Measurements from ENCODE around the gene CYP19A1.
"Not testable (repeated sequence)": the region's sequence is repeated elsewhere in the genome, so short reads cannot be mapped to it uniquely, and the experiment has no call there.

CYP19A1 gene

DNA sequence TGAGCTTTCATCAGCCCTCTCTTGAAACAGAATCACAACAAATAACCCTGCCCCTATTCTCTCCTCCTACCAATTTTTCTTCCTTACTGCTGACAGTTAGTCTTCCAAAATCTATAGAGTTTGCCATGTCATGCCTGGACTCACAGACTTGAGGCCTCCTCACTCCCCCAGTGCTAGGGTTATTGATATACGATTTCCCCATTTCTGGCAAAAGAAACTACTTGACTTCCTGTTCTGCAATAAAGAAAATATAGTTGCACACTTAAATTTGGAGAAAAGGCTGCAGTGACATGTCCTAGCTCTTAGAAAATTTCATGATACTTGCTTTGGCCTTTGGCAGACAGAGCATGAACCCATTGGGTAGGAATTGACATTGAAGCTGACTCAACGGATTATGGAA, 75.9 kb downstream of the CYP19A1 start:
- no peak for DNase-seq (ENCODE audit: low read depth in 2 of 2)

DNA sequence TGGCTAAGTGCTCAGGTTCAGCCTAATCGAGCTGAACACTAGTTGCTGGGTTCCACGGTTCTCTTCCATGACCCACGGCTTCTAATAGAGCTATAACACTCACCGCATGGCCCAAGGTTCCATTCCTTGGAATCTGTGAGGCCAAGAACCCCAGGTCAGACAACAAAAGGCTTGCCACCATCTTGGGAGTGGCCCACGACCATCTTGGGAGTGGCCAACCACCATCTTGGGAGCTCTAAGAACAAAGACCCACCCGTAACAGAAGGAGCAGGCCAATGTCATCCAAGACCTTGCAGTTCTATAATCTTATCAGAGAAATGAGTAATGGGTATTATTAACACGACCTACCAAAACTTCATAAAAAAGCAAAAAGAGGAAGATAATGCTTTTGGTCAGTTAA, 77.3 kb downstream of the CYP19A1 start:
- DNase-seq (ENCODE audit: low read depth in 2 of 2) = not testable (repeated sequence)

DNA sequence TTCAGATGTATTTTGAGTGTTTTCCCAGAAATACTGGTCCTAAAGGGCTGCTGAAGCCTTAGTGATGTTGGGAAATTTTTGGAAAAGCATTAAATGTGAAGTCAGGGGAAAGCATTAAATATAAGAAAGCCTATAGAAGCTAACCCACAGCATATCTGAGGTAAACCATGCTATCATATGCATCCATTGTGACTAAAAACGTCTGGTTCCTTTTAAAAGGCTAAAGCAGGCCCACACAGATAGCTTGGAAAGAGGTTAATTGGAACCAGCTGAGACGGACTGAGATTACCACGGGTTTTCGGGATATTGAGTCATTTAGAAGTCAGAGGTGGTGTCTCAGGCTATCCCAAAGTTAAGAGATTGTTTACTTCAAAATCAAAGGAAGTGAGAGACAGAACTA, 78.2 kb downstream of the CYP19A1 start:
- DNase-seq (ENCODE audit: low read depth in 2 of 2) = no peak

DNA sequence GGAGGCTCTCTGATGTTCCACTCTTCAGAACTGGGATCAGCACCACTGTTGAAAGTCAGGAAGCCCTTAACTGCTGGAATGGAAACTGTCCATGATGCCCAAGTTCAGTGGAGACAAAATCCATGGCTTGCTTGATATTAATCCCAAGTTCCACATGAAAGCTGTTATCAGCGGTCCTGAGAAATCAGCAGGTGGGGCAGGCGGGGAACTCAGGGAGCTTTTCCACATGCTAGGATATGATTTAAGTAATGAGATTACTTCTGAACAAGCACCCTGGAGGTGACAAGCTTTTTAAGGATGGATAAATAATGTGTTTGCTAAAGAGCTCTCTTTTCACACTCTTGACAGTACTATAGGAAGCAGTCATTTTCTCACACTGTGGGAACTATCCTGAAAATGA, 82.9 kb downstream of the CYP19A1 start:
- no peak for DNase-seq (ENCODE audit: low read depth in 2 of 2)

DNA sequence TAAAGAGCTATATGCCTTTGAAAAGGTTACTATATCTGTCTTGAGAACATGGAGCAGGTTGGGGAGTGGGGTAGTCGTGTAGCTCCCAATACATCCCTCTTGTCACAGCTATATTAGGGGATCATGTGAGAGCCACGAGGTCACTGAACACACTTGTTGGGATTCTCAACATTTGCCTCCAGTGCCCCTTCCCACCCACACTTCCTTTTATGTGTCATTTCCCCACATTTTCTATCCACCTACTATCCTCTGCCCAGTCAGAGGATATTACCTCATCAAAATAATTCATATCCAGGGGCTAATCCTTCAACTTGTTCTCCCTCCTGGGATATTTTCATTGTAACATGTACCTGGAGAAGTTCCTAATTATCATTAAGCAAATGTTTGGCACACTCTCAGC, 85.0 kb downstream of the CYP19A1 start:
- no peak for DNase-seq (ENCODE audit: low read depth in 2 of 2)

DNA sequence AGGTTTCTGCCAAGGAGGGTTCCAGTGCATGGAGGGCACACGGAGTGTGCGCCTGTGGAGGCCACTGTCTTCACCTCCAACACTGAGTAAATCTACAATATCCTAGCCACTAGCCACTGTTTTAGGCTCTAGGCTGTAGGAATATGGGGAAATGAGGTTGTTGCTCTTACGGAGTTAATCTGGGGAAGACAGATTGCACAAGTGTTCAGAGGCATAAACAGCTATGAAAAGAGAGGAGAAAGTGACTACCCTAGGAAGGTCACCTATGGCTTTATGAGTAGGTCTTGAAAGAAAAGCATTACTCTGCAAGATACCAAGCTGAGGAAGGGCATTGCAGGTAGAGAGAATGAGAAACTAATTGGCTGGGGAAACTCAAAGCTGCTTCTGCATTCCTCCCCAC, 85.7 kb downstream of the CYP19A1 start:
- DNase-seq (ENCODE audit: low read depth in 2 of 2) = no peak

DNA sequence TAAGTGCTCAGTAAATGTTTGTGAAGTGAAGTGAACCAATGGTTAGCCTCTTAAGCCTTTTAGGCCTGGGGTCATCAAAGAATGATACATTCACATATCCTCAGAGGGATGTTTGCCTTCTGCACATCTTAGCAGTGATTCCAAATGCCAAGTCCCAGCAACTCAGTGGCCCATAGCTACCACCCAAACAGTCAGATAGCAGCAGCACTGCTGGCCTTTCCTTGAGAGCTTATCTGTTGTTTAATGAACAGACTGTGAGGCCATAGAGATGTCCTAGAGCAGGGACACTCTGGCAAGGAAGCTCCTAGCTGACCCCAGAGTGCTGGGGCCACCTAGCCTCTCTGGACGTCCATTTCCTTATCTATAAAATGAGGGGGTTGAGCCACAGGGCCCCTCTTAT, 86.8 kb downstream of the CYP19A1 start:
- DNase-seq (ENCODE audit: low read depth in 2 of 2) = no peak

DNA sequence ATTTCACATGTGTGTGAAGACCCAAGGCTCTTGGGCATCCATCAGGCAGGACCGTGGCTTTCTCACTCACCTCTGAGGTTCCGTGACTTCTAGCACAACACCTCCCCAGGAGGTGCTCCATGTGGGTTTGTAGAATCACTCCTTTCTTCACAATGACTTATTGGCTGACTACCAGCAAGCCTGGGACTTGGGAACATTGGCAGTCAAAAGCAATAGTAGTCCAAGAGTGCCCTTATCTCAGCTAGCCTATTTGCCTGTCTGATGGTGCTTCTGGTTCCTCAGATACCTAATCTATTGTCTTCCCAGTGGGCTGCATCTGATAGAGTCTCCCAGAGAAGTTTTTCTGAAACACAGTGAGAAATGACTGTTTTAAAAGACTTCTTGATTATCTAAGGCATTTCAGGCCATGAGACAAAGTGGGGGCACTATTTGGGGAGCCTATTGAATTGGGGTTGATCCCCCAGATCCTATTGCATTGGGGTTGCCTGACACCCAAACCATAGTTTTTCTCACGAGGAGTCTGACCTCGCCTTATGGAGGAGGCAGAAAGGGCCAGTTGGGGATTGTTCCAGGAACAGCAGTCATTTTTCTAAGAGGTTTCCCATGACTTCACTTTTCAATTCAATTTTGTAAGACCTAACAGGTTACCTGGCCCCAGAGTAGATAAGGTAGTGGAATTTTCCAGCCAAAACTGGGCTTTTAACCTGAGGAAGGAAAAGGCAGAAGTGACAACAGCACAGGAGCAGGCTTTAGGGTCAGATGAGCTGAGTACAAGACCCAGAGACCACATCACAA, 88.0 kb downstream of the CYP19A1 start:
- DNase-seq (ENCODE audit: low read depth in 2 of 2) = no peak

DNA sequence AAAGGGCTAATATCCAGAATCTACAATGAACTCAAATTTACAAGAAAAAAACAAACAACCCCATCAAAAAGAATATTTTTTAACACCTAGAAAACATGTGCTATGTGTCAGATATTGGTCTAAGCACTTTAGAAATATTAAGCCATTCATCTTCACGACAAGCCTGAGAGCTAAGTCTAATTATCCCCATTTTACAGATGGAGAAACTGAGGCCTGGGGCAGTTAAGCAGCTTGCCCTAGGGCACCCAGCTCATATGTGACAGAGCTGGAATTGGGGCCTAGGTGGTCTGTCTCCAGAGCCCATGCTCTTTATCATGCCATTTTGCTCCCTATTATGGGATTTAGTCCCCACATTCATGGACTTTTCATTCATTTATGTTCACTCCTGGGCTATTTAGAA, 92.8 kb downstream of the CYP19A1 start:
- DNase-seq (ENCODE audit: low read depth in 2 of 2) = no peak

DNA sequence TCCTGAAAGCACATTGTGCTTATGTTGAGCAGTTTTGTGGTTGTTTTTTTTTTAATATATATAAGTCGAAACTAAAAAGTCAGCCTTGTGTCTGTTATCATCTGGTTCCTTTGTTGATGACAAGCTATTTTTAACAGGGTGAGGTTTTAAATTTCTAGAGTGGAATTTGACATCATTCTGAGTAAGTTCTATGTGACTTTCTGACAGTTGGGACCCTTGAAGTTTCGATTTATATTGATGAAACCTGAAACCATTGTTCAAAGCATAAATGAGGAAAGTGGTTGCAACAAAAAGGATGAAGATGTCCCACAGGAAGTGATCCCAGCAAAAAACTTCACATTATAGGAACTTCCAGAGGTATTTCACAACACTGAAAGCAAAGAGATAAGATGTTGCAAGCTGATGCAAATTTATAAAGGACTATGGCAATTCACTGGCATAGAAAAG, 94.0 kb downstream of the CYP19A1 start:
- no peak for DNase-seq (ENCODE audit: low read depth in 2 of 2)

DNA sequence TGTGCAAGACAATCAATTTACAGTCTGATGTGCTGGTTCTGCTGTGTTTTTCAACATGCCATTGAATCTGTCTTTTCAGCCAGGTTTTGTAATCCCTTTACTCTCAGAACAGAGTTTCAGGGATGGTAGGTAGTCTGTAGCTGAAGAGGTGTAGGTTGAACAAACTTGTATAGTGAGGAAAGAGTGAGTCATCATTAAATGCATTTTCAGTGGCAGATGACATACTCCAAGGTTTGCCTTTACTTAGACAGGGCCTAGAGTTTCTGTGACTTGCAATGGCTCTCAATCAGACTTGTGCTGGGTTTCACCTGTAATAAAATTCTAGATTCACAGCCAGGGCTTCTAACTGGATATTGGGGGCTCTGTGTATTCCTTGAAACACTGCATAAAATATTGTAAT, 94.6 kb downstream of the CYP19A1 start:
- DNase-seq (ENCODE audit: low read depth in 2 of 2) = no peak

DNA sequence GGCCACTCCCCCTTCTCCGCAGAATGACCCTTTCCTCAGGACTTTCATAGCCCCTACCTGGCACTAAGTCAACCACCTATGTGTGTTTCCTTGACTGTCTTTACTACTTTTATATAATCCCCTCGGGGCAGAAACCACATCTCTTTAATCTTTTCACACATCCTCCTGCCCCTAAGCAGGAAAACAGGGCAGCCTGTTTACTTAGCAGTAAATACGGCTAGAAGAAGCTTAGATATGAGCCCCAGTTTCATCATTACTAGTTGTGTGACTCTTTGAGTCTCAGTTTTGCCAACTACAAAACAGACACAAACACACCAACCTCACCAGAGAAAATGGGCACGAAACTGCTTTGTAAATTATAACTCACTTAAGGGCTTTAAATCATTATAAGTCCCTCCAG, 98.3 kb downstream of the CYP19A1 start:
- DNase-seq (ENCODE audit: low read depth in 2 of 2) = no peak

DNA sequence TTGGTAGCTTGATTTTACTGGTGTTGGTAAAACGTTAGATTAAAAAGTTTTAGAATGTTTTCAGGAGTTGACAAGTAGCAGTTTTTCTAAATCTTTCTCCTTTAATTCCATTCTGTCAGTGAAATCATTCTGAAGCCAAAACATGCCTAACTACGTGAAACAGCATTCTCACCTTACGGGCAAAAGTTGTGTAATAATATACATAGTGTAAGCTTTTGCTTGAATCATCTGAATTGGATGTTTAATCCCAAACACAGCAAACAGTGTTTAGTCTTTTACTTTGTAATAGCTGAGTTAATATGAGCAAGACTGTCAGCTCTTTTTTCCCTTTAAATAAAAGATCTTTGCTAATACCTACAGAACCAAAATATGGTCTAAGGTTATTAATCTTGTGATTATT, 100.6 kb downstream of the CYP19A1 start:
- no peak for DNase-seq (ENCODE audit: low read depth in 2 of 2)

DNA sequence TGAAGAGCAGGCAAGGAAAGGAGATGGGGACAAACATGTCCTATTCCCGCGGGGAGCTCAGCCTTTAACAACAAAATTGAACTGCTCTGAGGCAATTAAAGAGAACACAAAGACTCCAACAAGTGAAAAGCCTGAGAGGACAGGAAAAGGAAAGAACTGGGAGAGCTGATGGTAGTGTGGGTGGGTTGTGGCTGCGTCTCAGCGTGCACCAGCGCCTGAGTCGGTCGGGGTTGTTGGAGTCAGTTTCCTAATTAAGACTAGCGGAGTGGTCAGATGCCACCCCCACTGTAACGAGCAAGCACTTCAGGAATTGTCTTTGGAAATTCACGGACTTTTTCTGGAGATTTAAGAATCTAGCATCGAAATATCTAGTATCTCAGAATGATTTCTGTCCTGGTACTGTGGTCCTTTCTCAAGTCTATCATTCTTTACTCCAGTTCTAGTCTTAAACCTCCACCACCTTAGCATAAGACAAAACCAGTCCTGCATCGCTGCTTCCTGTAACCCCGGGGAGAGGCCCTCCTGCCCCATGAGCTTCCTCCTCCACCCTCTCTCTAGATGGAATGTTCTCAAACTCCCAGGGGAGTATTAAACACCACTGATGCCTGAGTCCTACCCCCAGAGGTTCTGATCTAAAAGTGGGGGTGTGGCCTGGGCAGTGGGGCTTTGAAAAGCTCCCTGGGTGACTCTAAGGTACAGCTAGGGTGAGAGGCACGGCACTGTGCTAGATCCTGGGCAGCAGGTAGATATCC, 104.0 kb downstream of the CYP19A1 start:
- DNase-seq (ENCODE audit: low read depth in 2 of 2) = no peak

DNA sequence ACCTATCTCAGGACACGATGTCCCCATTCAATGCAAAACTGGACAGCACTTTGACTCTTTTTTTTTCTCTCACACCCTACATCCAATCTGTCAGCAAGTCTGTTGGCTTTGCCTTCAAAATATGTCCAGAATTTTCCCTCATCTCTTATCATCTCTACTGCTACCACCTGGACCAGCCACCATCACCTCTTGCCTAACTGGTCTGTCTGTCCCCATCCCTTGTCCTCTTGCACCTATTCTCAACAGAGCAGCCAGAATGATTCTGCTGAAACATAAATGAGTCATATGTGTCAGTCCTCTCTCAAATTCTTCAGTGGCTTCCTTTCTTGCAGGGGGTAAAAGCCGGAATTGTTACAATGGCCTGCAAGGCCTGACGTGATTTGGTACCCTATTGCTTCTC, 105.8 kb downstream of the CYP19A1 start:
- DNase-seq (ENCODE audit: low read depth in 2 of 2) = no peak

DNA sequence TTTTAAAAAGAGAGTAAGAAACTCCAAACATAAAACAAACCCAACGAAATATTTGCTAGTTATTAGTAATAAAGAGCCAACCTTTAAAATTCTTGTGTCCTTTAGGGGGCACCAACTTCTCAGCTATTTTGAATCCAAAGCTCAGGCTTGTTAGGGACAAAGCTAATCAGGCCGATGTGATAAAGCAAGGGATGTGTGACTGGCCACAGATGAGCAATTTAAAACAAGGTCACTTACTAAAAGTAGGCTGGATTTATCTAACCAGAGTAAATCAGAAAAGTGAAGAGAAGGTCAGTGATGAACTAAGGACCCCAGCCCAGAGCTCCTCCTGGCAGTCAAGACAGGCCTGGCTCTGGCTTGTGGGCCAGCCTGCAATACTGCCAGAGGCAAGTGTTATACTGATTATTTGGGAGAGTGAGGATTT, 108.5 kb downstream of the CYP19A1 start:
- no peak for DNase-seq (ENCODE audit: low read depth in 2 of 2)

DNA sequence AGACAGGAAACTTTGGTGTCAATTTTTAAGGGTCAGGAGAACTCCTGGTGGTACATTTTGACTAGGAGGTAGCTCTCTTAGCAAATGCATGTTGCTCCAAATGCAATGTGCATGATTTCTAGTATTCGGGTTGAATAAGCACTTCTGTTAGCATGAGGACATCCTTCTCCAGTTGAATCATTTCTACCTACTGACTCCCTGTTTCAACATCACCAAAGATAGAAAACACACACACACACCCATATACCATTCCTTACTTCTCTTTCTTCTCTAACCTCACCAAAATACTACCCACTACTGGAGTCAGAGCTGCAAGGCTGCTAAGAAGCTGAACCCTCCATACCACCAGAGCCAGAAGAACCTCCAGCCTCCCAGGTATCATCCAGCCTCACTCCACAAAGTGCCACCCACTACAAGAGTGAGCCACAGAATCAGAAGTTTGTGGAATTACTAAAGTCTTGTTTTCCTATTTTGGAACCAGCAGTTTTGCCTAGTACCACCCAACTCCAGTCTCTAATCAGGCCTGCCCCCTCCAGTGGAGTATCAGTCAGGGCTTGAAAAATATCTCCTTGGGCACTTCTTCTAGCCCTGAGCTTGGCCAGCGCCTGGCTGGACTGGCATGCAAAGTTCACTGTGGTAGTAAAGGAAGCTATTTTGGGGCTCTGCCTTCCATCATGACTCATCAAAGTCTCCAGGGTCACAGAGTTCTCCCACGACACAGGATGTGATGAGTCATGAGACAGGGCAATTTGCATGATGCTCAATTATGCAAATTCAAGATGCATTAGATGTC, 110.3 kb downstream of the CYP19A1 start:
- no peak for DNase-seq (ENCODE audit: low read depth in 2 of 2)

DNA sequence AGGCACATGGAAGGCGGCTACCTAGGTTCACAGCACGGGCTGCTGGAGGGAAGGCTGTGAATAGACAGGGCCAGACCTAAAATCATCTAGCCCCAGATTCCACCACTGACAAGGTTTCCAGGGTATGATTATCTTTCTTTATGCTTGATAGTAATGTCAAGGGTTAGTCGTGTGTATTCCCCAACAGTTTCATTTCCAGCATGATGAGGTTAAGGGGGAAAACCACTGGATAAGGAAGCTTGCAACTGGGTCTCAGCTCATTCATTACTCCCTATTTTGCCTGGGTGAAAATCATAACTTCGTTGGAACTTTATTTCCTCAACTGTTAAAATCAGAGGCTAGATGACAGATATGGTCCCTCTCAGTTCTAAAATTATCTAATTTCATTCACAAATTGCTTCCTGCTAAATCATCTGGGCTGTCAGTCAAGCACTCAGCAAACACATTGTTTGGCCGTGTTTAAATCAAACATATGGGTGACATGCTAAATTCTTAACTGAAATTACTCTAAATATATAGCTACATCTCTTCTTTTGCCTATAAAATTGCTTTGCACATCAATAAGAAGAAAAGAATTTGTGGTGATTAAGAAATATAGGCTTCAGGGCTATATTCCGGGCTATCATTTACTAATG, 111.7 kb downstream of the CYP19A1 start:
- DNase-seq (ENCODE audit: low read depth in 2 of 2) = no peak

DNA sequence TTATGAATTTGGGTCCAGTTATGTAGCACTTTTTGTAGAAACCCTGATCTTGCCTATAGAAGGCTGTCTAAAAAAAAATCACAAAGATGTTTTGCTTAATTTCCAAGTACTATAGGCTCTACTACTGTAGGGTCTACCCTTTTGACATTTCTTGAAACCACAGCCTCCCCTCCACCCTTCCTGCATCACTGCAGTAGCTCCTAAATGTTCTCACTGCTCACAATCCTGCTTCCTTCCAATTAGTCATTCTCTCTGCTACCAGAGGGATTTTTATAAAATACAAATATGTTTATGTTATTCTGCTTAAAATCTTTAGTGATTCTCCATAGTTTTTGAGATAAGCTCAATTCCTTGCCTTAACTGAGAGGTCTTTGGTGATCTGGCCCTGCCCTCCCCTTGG, 114.0 kb downstream of the CYP19A1 start:
- DNase-seq (ENCODE audit: low read depth in 2 of 2) = no peak

DNA sequence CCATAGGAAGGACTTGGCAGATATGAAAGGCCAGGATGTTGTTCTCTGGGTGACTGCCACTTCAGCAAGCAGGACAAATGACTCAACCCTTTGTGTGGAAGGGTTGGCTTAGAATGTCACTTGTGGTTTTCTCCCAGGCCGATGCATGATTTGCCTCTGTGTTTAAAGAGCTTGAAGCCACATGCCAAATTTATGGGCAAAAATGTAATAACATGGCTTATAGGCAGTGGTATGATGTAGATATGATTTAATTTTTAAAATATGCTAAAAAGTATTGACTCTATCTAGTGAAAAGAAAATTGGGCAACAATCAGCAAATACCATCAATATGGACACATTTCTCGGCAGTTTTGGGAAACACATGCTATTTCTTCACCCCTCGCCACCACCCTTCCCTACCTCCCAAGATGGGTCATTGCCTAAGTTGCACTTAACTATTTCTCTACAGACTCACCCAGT, 114.6 kb downstream of the CYP19A1 start:
- no peak for DNase-seq (ENCODE audit: low read depth in 2 of 2)

DNA sequence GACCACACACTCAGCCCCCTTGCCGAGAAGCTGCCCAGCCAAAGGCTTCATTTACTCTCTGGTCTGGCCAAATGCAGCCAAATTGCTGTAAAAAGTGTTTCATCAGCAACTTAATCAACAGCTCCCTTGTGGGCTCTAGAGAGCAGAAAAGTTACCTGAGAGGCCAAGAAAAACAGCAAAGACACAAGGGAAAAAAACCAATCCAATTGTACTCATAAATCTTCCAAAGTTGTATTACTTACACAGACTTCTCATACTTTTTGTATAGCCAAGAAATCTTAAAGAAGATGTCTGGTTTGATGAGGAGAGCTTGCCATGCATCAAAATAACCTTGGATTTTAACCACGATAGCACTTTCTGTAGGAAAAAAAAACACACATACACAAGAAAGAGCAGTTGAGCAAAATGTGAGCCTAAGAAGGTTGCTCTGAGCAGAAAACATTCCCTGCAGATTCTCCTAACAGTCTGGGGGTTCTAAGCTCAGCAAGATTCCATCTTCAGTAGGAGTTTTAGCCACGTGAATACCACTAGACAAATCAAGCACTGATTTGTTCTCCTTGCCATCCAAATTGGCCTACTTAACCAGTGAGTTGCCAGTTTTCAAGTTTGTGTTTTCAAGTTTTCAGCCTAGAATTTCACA, 120.0 kb downstream of the CYP19A1 start:
- DNase-seq (ENCODE audit: low read depth in 2 of 2) = no peak

All from stimulated activated CD8-positive, alpha-beta memory T cell treated with anti-CD3 and anti-CD28 coated beads, Interleukin-7, amount 100 ng/mL, for 1 hour (primary cell).